Measurements from ENCODE around the gene TTC5.
"Not testable (repeated sequence)": the region's sequence is repeated elsewhere in the genome, so short reads cannot be mapped to it uniquely, and the experiment has no call there.

The TTC5 gene

DNA sequence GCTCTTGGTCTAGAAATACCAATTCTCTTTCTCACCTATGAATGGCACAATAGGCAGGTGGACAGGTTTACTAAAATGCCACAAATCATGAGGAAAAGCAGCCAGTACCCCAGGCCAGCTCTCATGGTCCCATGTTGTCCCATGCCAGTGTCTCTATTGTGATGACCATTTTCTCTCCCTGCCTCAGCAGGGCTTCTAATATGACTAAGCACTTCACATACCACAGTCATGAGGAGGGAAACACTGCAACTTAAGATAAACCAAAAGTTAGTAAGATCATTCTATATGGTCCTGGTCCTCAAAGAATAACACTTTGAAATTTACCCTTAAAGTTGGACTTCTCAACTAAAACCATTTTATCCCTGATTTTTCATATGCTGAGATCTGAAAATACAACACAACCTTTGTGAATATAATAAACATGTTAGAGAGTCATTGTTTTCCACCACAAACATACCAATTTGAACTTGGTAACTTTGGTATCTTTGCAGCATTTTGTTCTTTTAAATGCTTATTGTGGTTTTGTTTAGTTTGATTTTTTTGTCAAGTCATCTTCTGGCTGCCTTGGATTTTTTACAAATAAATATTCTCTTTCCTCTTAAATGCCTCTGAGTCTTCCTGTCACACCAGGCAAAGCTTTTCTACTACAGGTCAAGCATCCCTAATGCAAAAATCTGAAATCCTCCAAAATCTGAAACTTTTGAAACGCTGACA is 3.6 kb downstream of the TTC5 start:
- DNase-seq (ENCODE audit: low read depth in 3 of 3), result no peak

GRCh38 chr14:20295067-20295466 is 10.7 kb downstream of the TTC5 start:
- DNase-seq (ENCODE audit: low read depth in 3 of 3), result no peak

DNA sequence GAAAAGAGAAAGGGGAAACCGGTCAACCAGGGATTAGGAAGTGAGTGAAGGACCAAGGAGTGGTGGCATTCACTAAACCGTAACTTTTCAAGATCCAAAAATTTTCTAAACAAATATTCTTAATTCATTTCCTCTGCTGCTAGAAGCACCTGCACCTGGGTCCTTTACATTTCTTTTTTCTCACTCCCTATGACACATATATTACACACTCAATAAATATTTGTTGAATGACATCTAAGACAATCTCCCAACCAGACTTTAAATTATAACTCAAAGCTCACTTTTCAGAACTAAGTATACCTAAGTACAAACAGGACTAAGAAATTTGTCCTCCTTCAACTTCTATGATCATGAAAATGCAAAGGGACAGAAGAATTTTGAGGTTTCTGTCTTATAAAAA is 11.1 kb downstream of the TTC5 start:
- DNase-seq (ENCODE audit: low read depth in 3 of 3), result no peak

GRCh38 chr14:20281998-20282397 is 23.8 kb downstream of the TTC5 start:
- not testable (repeated sequence) for DNase-seq (ENCODE audit: low read depth in 3 of 3)

DNA sequence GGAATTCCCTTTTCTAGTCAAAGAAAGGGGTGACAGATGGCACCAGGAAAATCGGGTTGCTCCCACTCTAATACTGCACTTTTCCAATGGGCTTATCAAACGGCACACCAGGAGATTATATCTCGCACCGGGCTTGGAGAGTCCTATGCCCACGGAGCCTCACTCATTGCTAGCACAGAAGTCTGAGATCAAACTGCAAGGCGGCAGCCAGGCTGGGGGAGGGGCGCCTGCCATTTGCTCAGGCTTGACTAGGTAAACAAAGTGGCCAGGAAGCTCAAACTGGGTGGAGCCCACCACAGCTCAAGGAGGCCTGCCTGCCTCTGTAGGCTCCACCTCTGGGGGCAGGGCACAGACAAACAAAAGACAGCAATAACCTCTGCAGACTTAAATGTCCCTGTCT is 25.5 kb downstream of the TTC5 start:
- DNase-seq (ENCODE audit: low read depth in 3 of 3), result not testable (repeated sequence)

DNA sequence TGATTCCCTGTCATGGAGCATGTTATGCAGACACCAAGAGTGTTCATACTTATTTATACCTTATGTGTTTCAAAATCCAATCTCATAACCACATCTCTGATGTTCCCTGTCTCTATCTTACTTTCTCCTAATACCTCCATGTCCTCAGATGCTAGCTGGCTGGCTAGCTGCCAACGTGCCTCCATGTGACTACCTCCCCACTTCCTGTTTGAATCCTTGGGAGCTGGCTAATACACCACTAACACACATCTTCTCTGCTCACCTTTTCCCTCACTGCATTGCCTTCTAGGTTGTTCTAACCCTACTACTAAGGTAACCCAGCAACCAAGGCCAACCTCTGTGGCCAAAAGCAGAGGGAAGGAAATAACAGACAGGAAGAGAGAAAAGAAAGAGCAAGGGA is 27.3 kb downstream of the TTC5 start:
- no peak for DNase-seq (ENCODE audit: low read depth in 3 of 3)

DNA sequence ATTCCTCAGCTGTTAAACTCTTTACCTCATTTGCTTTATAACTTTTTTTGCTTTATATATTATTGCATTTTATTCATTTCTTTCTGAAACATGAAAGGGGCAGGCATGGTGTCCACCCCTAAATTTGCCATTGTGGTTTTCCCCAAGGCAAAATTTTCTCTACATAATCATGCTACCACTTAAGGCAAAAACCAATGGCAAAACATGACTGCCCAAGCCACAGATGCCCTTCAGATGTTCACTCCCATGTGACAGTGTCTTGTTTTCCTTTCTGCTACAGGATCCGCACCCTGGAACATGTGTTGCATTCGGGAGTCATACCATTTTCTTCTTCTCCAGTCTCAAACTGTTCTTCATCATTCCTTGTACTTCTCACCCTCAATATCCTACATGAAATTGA is 28.3 kb downstream of the TTC5 start:
- no peak for DNase-seq (ENCODE audit: low read depth in 3 of 3)

DNA sequence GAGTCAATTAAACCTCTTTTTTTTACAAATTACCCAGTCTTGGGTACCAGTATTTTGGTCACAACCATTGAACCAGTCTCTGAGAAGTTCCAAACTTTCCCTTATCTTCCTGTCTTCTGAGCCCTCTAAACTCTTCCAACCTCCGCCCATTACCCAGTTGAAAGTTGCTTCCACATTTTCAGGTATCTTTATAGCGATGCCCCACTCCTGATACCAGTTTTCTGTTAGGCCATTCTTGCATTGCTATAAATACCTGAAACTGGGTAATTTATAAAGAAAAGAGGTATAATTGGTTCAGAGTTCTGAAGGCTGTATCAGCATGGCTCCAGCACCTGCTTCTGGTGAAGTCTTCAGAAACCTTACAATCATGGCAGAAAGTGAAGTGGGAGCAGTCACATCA is 31.7 kb downstream of the TTC5 start:
- no peak for DNase-seq (ENCODE audit: low read depth in 3 of 3)

DNA sequence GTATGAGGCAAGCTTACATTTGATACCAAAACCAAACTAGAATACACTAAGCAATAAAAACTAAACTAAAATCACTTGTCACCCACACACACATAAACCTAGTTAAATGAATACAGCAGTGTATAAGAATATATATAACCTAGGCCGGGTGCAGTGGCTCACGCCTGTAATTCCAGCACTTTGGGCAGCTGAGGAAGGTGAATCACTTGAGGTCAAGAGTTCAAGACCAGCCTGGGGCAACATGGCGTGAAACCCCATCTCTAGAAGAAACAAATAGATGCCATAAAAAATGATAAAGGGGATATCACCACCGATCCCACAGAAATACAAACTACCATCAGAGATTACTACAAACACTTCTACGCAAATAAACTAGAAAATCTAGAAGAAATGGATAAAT is 41.4 kb downstream of the TTC5 start:
- not testable (repeated sequence) for DNase-seq (ENCODE audit: low read depth in 3 of 3)

DNA sequence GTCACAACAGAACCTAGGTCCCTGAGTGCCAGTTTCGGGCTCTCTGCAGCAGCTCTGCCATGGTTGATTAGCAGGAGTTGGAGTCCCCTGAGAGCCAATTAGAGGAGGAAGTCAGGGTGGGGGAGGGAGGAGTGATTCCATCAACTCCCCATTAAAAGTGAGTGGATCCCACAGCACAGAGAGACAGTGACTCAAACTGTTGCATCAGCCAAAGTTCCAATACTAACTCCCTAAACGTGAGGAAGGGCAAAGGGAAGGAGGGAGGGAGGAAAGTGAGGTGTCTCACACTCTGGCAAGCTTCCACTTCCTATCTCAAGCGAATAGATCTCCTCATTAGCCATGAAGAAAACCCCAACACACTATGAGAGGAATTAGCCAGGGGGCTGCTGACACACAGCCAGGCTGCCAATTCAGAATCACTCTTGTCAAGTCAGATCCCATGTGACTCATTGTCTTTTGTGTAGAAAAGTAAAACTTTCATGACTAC is 43.1 kb downstream of the TTC5 start:
- DNase-seq (ENCODE audit: low read depth in 3 of 3), result no peak

DNA sequence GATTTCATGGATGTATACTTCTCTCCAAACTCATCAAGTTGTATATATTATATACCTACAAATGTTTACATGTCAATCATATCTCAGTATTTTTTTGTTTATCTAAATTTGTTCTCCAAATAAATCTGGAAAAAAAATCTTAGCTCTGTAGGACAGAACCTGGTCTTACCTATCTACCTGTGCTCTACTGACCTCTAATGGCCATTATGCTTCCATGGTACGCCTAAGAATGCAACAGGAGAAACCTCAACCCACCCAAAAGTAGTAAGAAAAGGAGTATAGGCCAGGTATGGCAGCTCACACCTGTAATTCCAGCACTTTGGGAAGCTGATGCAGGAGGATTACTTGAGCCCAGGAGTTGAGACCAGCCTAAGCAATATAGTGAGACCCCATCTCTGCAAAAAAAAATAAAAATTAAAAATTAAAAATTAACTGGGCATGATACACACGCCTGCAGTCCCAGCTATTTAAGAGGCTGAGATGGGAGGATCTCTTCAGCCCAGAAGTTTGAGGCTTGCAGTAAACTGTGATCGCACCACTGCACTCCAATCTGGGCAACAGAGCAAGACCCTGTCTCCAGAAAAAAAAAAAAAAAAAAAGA is 58.0 kb downstream of the TTC5 start:
- DNase-seq (ENCODE audit: low read depth in 3 of 3), result no peak
